ENCODE results near the gene CMTR2. TPM values are rescaled to one million over a fixed set of nuclear protein-coding genes. Genes with fewer than 3 reads are reported as not detected.
A peak's percentile ranks its signal among the peaks of the same experiment; 100 is the strongest.

Gene CMTR2
- total and polyA plus RNA-seq, 2 donors (not counting 1 experiment from before 2014, with no cell fraction given): 10.1 to 41.3 TPM

DNA sequence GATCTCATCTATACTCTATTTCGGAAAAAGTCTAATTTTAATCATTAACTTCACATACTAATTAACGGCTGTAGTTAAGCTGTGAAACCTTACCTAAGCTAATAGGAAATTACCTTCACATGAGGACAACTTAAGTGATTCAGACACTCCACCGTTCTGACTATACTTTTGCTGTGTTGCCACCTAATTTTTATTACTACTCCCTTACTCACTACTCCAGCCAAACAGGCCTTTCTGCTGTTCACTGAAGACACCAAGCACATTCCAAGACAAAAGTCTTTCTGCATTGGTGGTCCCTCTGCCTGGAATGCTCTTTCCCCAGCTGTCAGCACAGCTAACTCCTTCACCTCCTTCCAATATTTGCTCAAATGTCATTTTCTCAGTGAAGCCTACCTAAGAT is 1.3 kb downstream of the CMTR2 start:
- H3K36me3 ChIP-seq (replicated peaks in 1 of 2; ENCODE audit: control extremely low read depth in 1 of 2, control insufficient read depth in 1 of 2, extremely low read depth in 1 of 2, insufficient read depth in 2 of 2, low read length in 1 of 2): peaks cover 7 to 19% of the 10 kb centered on the region in 2 experiments
- ChIA-PET CTCF (interaction anchor here (0.6 kb wide), 1 partner anchor 321 kb away, joined by 3 read pairs; no protein-coding TSS in a partner anchor), POLR2A (no interaction called here)
- peak overlapping the region in 1 of 2 donors; percentile 2 for H3K27ac ChIP-seq (ENCODE audit: low read length in 2 of 2)
- Mint-ChIP-seq H3K9me3 (ENCODE audit: insufficient read depth) (no peaks in the 10 kb centered on the region), H3K4me3 (peak overlapping the region; percentile 93), H3K27me3 (peaks cover 15% of the 10 kb centered on the region), H3K27ac (no peak overlapping the region), H3K4me1 (peaks cover 35% of the 10 kb centered on the region)
- TF ChIP-seq, protein P1, sequence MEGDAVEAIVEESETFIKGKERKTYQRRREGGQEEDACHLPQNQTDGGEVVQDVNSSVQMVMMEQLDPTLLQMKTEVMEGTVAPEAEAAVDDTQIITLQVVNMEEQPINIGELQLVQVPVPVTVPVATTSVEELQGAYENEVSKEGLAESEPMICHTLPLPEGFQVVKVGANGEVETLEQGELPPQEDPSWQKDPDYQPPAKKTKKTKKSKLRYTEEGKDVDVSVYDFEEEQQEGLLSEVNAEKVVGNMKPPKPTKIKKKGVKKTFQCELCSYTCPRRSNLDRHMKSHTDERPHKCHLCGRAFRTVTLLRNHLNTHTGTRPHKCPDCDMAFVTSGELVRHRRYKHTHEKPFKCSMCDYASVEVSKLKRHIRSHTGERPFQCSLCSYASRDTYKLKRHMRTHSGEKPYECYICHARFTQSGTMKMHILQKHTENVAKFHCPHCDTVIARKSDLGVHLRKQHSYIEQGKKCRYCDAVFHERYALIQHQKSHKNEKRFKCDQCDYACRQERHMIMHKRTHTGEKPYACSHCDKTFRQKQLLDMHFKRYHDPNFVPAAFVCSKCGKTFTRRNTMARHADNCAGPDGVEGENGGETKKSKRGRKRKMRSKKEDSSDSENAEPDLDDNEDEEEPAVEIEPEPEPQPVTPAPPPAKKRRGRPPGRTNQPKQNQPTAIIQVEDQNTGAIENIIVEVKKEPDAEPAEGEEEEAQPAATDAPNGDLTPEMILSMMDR (IDR thresholded peaks at IDR 0.05): no peak
- TF ChIP-seq EZH2 (IDR thresholded peaks at IDR 0.05; ENCODE audit: borderline replicate concordance, insufficient read depth, low read depth, low read length, poor library complexity, severe bottlenecking): no peak
- H2AFZ ChIP-seq (ENCODE audit: insufficient read depth, low read depth, low read length, poor library complexity, severe bottlenecking): no peak overlapping the region
- intact Hi-C loops (cut with micrococcal nuclease): loop anchor here (2.0 to 10.0 kb wide), 3 partner anchors 277 to 487 kb away; partner anchors contain the start of genes PHLPP2 and VAC14
- H3K79me2 ChIP-seq (ENCODE audit: control insufficient read depth, insufficient read depth, low read length): peaks cover 13% of the 10 kb centered on the region
- peaks cover 0 to 2% (median 0%) of the 10 kb centered on the region in 3 donors for H3K9me3 ChIP-seq (ENCODE audit: control extremely low read depth in 1 of 3, control insufficient read depth in 2 of 3, insufficient read depth in 1 of 3, low read length in 2 of 3)
- H4K20me1 ChIP-seq (ENCODE audit: control insufficient read depth, insufficient read depth, low read length, poor library complexity, severe bottlenecking): peaks cover 4% of the 10 kb centered on the region
- H3K9ac ChIP-seq (ENCODE audit: low read length): no peak overlapping the region
- H3K27me3 ChIP-seq (replicated peaks in 1 of 4; ENCODE audit: control extremely low read depth in 1 of 4, control insufficient read depth in 3 of 4, insufficient read depth in 4 of 4, low read length in 3 of 4): peaks cover 0 to 6% (median under 1%) of the 10 kb centered on the region in 4 experiments
- no peak for ATAC-seq (ENCODE audit: low read depth)
- H3K4me2 ChIP-seq (replicated peaks; ENCODE audit: low read depth, low read length, poor library complexity, severe bottlenecking): peak overlapping the region; percentile 94
- 100% methylated on average over 1 of the region's 3 CpGs for WGBS (ENCODE audit: insufficient coverage)
- peak overlapping the region in 1 of 5 experiments; percentile 97 for H3K4me3 ChIP-seq (ENCODE audit: control extremely low read depth in 1 of 5, extremely low read depth in 1 of 5, insufficient read depth in 1 of 5, low read depth in 2 of 5, low read length in 4 of 5)
- H3K4me1 ChIP-seq (ENCODE audit: control insufficient read depth in 2 of 2, insufficient read depth in 2 of 2, low read length in 2 of 2): peaks cover 14 to 16% of the 10 kb centered on the region in 2 donors
- DNase-seq: peak; percentile 6

DNA sequence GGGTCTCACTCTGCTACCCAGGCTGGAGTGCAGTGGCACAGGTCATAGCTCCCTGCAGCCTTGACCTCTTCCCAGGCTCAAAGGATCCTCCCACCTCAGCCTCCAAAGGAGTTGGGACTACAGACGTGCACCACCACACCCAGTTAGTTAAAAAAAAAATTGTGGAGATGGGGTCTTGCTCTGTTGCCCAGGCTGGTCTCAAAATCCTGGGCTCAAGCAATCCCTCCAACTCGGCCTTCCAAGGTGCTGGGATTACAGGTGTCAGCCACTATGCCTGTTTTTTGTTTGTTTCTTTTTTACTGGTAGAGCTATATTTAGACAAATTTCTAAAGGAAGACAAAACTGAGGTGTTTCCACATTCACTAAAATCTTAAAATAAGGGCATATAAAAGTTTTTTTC is 1.7 kb downstream of the CMTR2 start:
- Mint-ChIP-seq H3K9me3 (ENCODE audit: insufficient read depth) (no peaks in the 10 kb centered on the region), H3K4me1 (peaks cover 39% of the 10 kb centered on the region), H3K27ac (no peak overlapping the region), H3K27me3 (peaks cover 10% of the 10 kb centered on the region), H3K4me3 (no peak overlapping the region)
- ChIA-PET POLR2A (no interaction called here), CTCF (no interaction called here)
- DNase-seq (no peak), ATAC-seq (ENCODE audit: low read depth) (no peak)
- Histone ChIP-seq H2AFZ (ENCODE audit: insufficient read depth, low read depth, low read length, poor library complexity, severe bottlenecking) (no peak overlapping the region), H3K4me2 (replicated peaks; ENCODE audit: low read depth, low read length, poor library complexity, severe bottlenecking) (no peak overlapping the region), H3K4me1 (ENCODE audit: control insufficient read depth in 2 of 2, insufficient read depth in 2 of 2, low read length in 2 of 2) (peaks cover 14 to 16% of the 10 kb centered on the region in 2 donors), H3K27ac (ENCODE audit: low read length in 2 of 2) (peak overlapping the region in 1 of 2 donors; percentile 2), H3K9me3 (ENCODE audit: control extremely low read depth in 1 of 3, control insufficient read depth in 2 of 3, insufficient read depth in 1 of 3, low read length in 2 of 3) (peaks cover 0 to under 1% (median 0%) of the 10 kb centered on the region in 3 donors), H3K9ac (ENCODE audit: low read length) (no peak overlapping the region), H4K20me1 (ENCODE audit: control insufficient read depth, insufficient read depth, low read length, poor library complexity, severe bottlenecking) (peaks cover 4% of the 10 kb centered on the region), H3K79me2 (ENCODE audit: control insufficient read depth, insufficient read depth, low read length) (peaks cover 13% of the 10 kb centered on the region), H3K27me3 (replicated peaks in 1 of 4; ENCODE audit: control extremely low read depth in 1 of 4, control insufficient read depth in 3 of 4, insufficient read depth in 4 of 4, low read length in 3 of 4) (peaks cover 0 to 4% (median 0%) of the 10 kb centered on the region in 4 experiments), H3K36me3 (replicated peaks in 1 of 2; ENCODE audit: control extremely low read depth in 1 of 2, control insufficient read depth in 1 of 2, extremely low read depth in 1 of 2, insufficient read depth in 2 of 2, low read length in 1 of 2) (peaks cover 7 to 21% of the 10 kb centered on the region in 2 experiments), H3K4me3 (ENCODE audit: control extremely low read depth in 1 of 5, extremely low read depth in 1 of 5, insufficient read depth in 1 of 5, low read depth in 2 of 5, low read length in 4 of 5) (no peak overlapping the region)
- intact Hi-C loops (cut with micrococcal nuclease): loop anchor here (10.0 kb wide), 1 partner anchor 437 kb away; the partner anchor contains the start of gene PHLPP2
- TF ChIP-seq EZH2 (IDR thresholded peaks at IDR 0.05; ENCODE audit: borderline replicate concordance, insufficient read depth, low read depth, low read length, poor library complexity, severe bottlenecking): no peak
- TF ChIP-seq, protein P1 (IDR thresholded peaks at IDR 0.05): no peak
- 100% methylated on average over 1 of the region's 2 CpGs for WGBS (ENCODE audit: insufficient coverage)

Data from B cell (primary cell).